T-helper 2 cell treated with Interferon-gamma antibody and Interleukin-4, amounts not matched to agents 100 ng/mL and 5 ng/mL, for 36 hours (primary cell): ENCODE measurements around the gene NEXN. TPM values are rescaled to one million over a fixed set of nuclear protein-coding genes. Genes with fewer than 3 reads are reported as not detected.
"Not testable (repeated sequence)": the region's sequence is repeated elsewhere in the genome, so short reads cannot be mapped to it uniquely, and the experiment has no call there.

Experiments
- intact Hi-C: fragments of 100-400 bp; cut with micrococcal nuclease; formaldehyde crosslinking; loops from one replicate; pipeline ENCODE4 v1.15.1; 2023
- total RNA-seq: library from RNA; stranded (reverse); gene quantifications from 2 replicates; pipeline ENCODE4 v1.2.3, GENCODE V29; 2022

NEXN gene
- total RNA-seq, 1 donor from 2014 or later = 1.7 TPM

GRCh38 chr1:77905603-77906002 is 17.2 kb downstream of the NEXN start:
- intact Hi-C loops = no loop called here

GRCh38 chr1:77906019-77906545 is 17.7 kb downstream of the NEXN start:
- intact Hi-C loops = no loop called here

GRCh38 chr1:77906624-77907023 is 18.2 kb downstream of the NEXN start:
- intact Hi-C loops = no loop called here

GRCh38 chr1:77910116-77910515 is 21.7 kb downstream of the NEXN start:
- intact Hi-C loops = no loop called here

- intact Hi-C loops = not testable (repeated sequence)
Measured at GRCh38 chr1:77918918-77919317, 30.5 kb downstream of the NEXN start.

- intact Hi-C loops = no loop called here
Measured at GRCh38 chr1:77925518-77925917, 37.1 kb downstream of the NEXN start.

- intact Hi-C loops = no loop called here
Measured at GRCh38 chr1:77925956-77926355, 37.5 kb downstream of the NEXN start.

- intact Hi-C loops = no loop called here
Measured at GRCh38 chr1:77926561-77927357, 38.3 kb downstream of the NEXN start.

- intact Hi-C loops = no loop called here
Measured at GRCh38 chr1:77927414-77927813, 39.0 kb downstream of the NEXN start.

- intact Hi-C loops = no loop called here
Measured at GRCh38 chr1:77929806-77930205, 41.4 kb downstream of the NEXN start.

GRCh38 chr1:77938651-77939050 is 50.2 kb downstream of the NEXN start:
- intact Hi-C loops = no loop called here

- intact Hi-C loops = no loop called here
Measured at GRCh38 chr1:77940921-77941570, 52.6 kb downstream of the NEXN start.

GRCh38 chr1:77942400-77943140 is 54.1 kb downstream of the NEXN start:
- intact Hi-C loops = no loop called here

- intact Hi-C loops = no loop called here
Measured at GRCh38 chr1:77945345-77945744, 56.9 kb downstream of the NEXN start.

GRCh38 chr1:77948841-77949424 is 60.5 kb downstream of the NEXN start:
- intact Hi-C loops = no loop called here

- intact Hi-C loops = no loop called here
Measured at GRCh38 chr1:77950873-77951272, 62.4 kb downstream of the NEXN start.

- intact Hi-C loops = no loop called here
Measured at GRCh38 chr1:77951328-77951727, 62.9 kb downstream of the NEXN start.

- intact Hi-C loops = no loop called here
Measured at GRCh38 chr1:77953907-77954306, 65.5 kb downstream of the NEXN start.

GRCh38 chr1:77954521-77954920 is 66.1 kb downstream of the NEXN start:
- intact Hi-C loops = no loop called here

GRCh38 chr1:77955709-77956108 is 67.3 kb downstream of the NEXN start:
- intact Hi-C loops = loop anchor here (2.0 kb wide), 1 partner anchor 15 kb away; no protein-coding TSS in a partner anchor

- intact Hi-C loops = loop anchor here (2.0 kb wide), 1 partner anchor 14 kb away; no protein-coding TSS in a partner anchor
Measured at GRCh38 chr1:77956464-77956863, 68.0 kb downstream of the NEXN start.
